GM18868 (cell line): ENCODE data around the gene NAT14.

Experiments
- ATAC-seq: cut with Tn5 transposase; IDR thresholded peaks from one replicate; pipeline ENCODE4 v1.9.1; 2021; ENCODE audit warnings: mild to moderate bottlenecking, moderate library complexity; ENCODE audit not compliant: unreplicated experiment

The NAT14 gene

GRCh38 chr19:55498246-55498840, 13.4 kb downstream of the NAT14 start:
- ATAC-seq: no peak

- ATAC-seq: no peak
Measured at GRCh38 chr19:55500368-55500952, 15.5 kb downstream of the NAT14 start.

- no peak for ATAC-seq
Measured at GRCh38 chr19:55502197-55502952, 17.4 kb downstream of the NAT14 start.

GRCh38 chr19:55503157-55503501, 18.1 kb downstream of the NAT14 start:
- ATAC-seq: no peak

GRCh38 chr19:55503502-55504251, 18.7 kb downstream of the NAT14 start:
- ATAC-seq: peak; percentile 85

- ATAC-seq: no peak
Measured at GRCh38 chr19:55504252-55504603, 19.2 kb downstream of the NAT14 start.

- ATAC-seq: no peak
Measured at GRCh38 chr19:55504981-55505380, 20.0 kb downstream of the NAT14 start.

- no peak for ATAC-seq
Measured at GRCh38 chr19:55508120-55508519, 23.1 kb downstream of the NAT14 start.

GRCh38 chr19:55516878-55517620, 32.1 kb downstream of the NAT14 start:
- peak; percentile 93 for ATAC-seq

- no peak for ATAC-seq
Measured at GRCh38 chr19:55519451-55520311, 34.7 kb downstream of the NAT14 start.

GRCh38 chr19:55520691-55521292, 35.8 kb downstream of the NAT14 start:
- ATAC-seq: no peak

GRCh38 chr19:55525289-55526101, 40.5 kb downstream of the NAT14 start:
- no peak for ATAC-seq

- ATAC-seq: no peak
Measured at GRCh38 chr19:55526216-55527196, 41.5 kb downstream of the NAT14 start.

GRCh38 chr19:55527197-55528029, 42.4 kb downstream of the NAT14 start:
- ATAC-seq: no peak

GRCh38 chr19:55528030-55528803, 43.2 kb downstream of the NAT14 start:
- ATAC-seq: no peak

GRCh38 chr19:55529636-55530234, 44.7 kb downstream of the NAT14 start:
- no peak for ATAC-seq
